Natural killer cell treated with Interleukin-12 subunit alpha and Interleukin-12 subunit beta and Interleukin-15 and Interleukin-18, amount 100 ng/mL, for 72 hours (primary cell): Measurements from ENCODE around the gene CTIF. TPM values are rescaled to one million over a fixed set of nuclear protein-coding genes. Genes with fewer than 3 reads are reported as not detected.
A peak's percentile ranks its signal among the peaks of the same experiment; 100 is the strongest.

Experiments
- ATAC-seq, 2 donors: fragments of 150-1000 bp; cut with Tn5 transposase in 1 of 2; sonication (Bioruptor Pico), chemical (Tn5 transposase) in 1 of 2; 2 replicates each; pipeline ENCODE4 v1.10.0; 2021
- DNase-seq: peaks from one replicate; pipeline ENCODE4 v3.0.0; 2022; ENCODE audit warnings: low spot score
- H3K27ac Mint-ChIP-seq, 2 donors: 1 replicate in 1 of 2; 2 replicates in 1 of 2; pipeline ENCODE4 v1.8.0; 2022; ENCODE audit warnings: mixed read lengths in 2 of 2, mild to moderate bottlenecking in 1 of 2, moderate library complexity in 1 of 2
- H3K27me3 Mint-ChIP-seq, 2 donors: 1 replicate in 1 of 2; 2 replicates in 1 of 2; pipeline ENCODE4 v1.8.0; 2022; ENCODE audit warnings: mixed read lengths in 2 of 2
- H3K36me3 Mint-ChIP-seq: one replicate; pipeline ENCODE4 v1.8.0; 2022; ENCODE audit warnings: mixed read lengths
- H3K4me1 Mint-ChIP-seq, 2 donors: 1 replicate in 1 of 2; 2 replicates in 1 of 2; pipeline ENCODE4 v1.8.0; 2022; ENCODE audit warnings: low read depth in 2 of 2, mixed read lengths in 2 of 2, mild to moderate bottlenecking in 1 of 2
- H3K4me3 Mint-ChIP-seq: one replicate; pipeline ENCODE4 v1.8.0; 2022; ENCODE audit warnings: mixed read lengths
- H3K9me3 Mint-ChIP-seq: 2 replicates; pipeline ENCODE4 v1.8.0; 2022; ENCODE audit warnings: mixed read lengths
- total RNA-seq, 2 donors: library from RNA; stranded (reverse); gene quantifications; one replicate each; pipeline ENCODE4 v1.2.3, GENCODE V29; 2022

The CTIF gene
- total RNA-seq, 2 donors from 2014 or later, result 8.4 to 13.0 TPM

DNA sequence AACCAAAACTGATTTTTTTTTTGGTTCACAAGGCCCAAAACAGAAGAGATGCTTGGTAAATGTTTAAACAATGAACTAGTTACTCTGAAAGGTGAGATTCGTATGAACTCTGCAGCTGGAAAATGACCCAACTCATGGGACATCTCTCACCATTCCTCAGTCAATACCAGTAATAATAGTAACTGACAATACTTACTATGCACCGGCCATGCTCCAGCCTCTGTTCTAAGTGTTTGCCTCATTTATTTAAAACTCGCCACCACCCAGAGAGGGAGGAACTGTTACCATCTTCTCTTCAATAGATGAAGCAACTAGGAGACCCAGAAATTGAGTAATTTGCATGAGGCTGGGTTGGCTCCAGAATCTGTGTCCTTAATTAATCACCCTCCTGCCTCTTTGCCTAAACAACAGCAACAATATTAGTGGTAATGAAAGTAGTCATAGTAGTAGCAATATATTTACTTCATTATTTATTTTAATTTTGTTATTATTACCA, 130.4 kb downstream of the CTIF start:
- H3K36me3 Mint-ChIP-seq, result peaks cover 16% of the 10 kb centered on the region
- no peak overlapping the region for H3K4me3 Mint-ChIP-seq
- DNase-seq, result no peak
- no peaks in the 10 kb centered on the region for H3K4me1 Mint-ChIP-seq
- peaks cover 5% of the 10 kb centered on the region for H3K9me3 Mint-ChIP-seq
- ATAC-seq, result no peak
- H3K27me3 Mint-ChIP-seq, result no peaks in the 10 kb centered on the region
- H3K27ac Mint-ChIP-seq, result no peak overlapping the region

DNA sequence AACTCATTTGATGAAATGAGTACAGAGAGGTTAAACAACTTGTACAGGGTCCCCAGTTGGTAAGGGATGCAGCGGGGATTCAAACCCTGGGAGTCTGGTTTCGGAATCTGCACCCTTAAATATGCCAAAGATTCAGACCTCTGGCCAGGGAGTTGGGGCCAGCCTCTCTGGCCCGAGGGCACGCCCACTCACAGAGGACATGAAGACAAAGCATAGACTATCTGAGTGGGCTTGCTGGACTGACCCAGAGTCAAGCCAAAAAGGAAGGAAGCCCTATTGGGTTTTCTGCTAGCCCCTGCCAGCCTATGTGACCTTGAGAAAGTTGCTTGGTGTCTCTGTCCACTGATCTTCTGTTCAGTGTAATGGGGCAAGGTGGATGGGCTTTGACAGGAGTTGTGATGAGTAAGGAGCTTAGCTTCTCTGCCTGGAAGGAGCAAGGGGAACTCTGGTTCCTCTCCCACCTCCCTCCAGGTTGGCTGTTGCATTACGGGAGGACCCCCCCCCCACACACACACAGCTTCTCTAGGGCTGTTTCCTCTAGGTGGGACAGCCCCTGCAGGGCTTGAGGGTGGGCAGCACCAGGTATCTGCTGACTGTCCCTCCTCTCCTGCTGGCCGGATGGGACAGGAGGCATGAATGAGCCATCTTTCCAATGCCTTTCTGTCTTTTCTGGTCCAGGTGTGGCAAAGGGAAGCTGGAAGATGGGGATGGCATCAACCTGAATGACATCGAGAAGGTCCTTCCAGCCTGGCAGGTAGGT, 131.3 kb downstream of the CTIF start:
- H3K4me3 Mint-ChIP-seq, result no peak overlapping the region
- ATAC-seq (no peak), DNase-seq (no peak)
- H3K27ac Mint-ChIP-seq, result no peak overlapping the region
- H3K4me1 Mint-ChIP-seq, result no peaks in the 10 kb centered on the region
- H3K9me3 Mint-ChIP-seq, result peaks cover 5% of the 10 kb centered on the region
- no peaks in the 10 kb centered on the region for H3K27me3 Mint-ChIP-seq
- H3K36me3 Mint-ChIP-seq, result peaks cover 16% of the 10 kb centered on the region

DNA sequence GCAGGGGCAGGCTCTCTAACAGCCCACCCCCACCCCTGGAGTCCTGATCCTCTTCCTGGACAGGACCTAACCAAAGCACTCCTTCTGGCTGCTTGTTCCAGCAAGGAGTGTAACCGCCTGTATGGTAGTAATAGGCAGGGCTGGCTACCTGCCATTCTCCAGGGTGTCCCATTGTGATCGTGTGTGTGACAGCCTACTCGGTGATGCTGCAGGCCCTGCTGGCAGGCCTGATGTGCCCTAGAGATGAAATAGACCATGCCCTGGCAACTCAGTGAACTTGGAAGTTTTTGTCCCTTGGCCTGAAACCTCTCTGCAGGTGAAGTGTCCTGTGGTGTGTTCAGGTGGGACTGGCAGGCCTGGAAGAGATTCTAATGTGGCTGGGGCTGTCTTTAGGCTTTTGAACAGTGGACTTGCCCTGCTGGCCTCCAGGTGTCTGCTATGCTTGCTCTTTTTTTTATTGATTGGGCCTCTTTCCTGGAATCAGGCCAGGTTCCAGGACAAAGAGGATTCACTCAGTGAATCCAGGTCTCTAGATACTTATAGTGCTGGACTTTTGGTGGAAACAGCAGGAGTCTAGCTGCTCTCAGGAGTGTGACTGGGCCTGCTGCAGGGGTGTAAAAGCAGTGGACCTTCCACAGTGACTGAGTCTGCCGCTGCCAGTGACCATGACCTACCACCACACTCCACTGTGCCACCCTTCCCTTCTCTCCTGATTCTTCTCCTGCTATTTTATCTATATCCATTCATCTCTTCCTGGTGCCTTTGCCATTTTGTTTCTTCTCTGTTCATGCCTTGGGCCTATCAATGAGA, 132.1 kb downstream of the CTIF start:
- peaks cover 11% of the 10 kb centered on the region for H3K36me3 Mint-ChIP-seq
- peaks cover 5% of the 10 kb centered on the region for H3K9me3 Mint-ChIP-seq
- DNase-seq, result no peak
- no peak for ATAC-seq
- no peaks in the 10 kb centered on the region for H3K4me1 Mint-ChIP-seq
- H3K27me3 Mint-ChIP-seq, result no peaks in the 10 kb centered on the region
- no peak overlapping the region for H3K27ac Mint-ChIP-seq
- no peak overlapping the region for H3K4me3 Mint-ChIP-seq

DNA sequence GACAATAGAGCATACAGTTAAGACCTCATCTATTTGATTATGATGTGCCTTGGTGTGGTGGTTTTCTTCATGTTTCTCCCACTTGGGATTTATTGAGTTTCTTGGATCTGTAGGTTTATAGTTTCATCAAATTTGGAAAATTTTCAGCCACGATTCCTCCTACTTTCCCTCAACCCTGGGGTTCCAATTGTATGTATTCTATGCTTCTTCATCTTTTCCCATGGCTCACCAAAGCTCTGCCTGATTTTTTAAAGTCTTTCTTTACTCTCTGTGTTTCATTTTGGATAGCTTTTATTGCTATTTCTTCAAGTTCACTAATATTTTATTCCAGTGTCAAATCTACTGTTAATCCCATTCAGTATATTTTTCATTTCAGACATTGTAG, 132.7 kb downstream of the CTIF start:
- no peak for ATAC-seq
- no peak overlapping the region for H3K27ac Mint-ChIP-seq
- no peaks in the 10 kb centered on the region for H3K27me3 Mint-ChIP-seq
- H3K4me3 Mint-ChIP-seq, result no peak overlapping the region
- H3K9me3 Mint-ChIP-seq, result peaks cover 5% of the 10 kb centered on the region
- H3K36me3 Mint-ChIP-seq, result peaks cover 7% of the 10 kb centered on the region
- H3K4me1 Mint-ChIP-seq, result no peaks in the 10 kb centered on the region
- no peak for DNase-seq

DNA sequence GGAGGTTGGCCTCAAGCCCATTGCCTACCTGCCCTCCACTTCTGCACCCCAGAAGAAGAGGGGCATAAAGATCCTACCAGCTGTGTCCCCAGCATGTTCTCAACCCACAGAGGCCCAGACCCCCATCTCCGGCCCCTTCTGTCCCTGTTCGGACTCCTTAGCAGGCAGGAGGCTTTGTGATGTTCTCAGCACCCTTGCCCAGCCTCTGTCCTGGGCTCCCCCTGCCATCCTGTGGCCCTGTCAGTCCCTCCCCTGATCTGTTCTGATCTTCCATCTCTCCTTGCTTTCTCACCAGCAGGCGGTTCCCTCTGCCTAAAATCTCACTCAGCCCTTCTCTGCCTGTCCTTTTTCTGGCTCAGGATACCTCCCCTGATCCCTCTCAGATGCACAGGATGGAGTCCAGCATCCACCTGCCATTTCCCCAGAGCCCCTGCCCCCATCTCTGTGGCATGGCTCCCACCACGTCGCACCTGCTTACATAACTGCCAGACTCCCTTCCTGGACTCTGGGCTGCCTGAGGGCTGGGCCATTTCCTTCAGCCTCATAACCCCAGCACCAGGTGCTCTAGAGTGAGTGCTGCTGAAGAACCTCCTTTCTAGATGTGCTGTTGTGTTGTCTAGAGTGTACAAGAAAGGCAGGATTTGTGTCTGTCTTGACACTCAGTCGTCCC, 134.0 kb downstream of the CTIF start:
- H3K27me3 Mint-ChIP-seq, result no peaks in the 10 kb centered on the region
- no peak overlapping the region for H3K27ac Mint-ChIP-seq
- no peaks in the 10 kb centered on the region for H3K4me1 Mint-ChIP-seq
- H3K36me3 Mint-ChIP-seq, result peaks cover 7% of the 10 kb centered on the region
- no peak for ATAC-seq
- H3K9me3 Mint-ChIP-seq, result peaks cover 5% of the 10 kb centered on the region
- peak; percentile 18 for DNase-seq
- H3K4me3 Mint-ChIP-seq, result no peak overlapping the region

DNA sequence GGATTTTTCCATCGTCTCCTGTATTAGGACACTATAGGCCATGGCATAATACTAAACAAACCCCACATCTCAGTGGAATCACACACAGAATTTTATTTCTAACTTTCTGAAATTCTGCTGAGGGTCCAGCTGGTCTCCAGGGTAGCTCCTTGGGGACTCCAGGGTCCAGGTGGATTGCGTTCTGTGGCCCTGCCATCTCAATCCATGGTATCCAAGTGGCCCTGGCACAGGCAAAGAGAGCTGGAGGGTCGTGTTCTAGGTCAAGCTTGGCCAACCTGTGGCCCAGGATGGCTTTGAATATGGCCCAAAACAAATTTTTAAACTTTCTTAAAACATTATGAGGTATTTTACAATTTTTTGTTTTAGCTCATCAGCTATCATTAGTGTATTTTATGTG, 134.6 kb downstream of the CTIF start:
- Mint-ChIP-seq H3K4me3 (no peak overlapping the region), H3K27me3 (no peaks in the 10 kb centered on the region), H3K4me1 (no peaks in the 10 kb centered on the region), H3K36me3 (peaks cover 7% of the 10 kb centered on the region), H3K27ac (no peak overlapping the region), H3K9me3 (peaks cover 5% of the 10 kb centered on the region)
- peak; percentile 34 for DNase-seq
- ATAC-seq, result no peak

DNA sequence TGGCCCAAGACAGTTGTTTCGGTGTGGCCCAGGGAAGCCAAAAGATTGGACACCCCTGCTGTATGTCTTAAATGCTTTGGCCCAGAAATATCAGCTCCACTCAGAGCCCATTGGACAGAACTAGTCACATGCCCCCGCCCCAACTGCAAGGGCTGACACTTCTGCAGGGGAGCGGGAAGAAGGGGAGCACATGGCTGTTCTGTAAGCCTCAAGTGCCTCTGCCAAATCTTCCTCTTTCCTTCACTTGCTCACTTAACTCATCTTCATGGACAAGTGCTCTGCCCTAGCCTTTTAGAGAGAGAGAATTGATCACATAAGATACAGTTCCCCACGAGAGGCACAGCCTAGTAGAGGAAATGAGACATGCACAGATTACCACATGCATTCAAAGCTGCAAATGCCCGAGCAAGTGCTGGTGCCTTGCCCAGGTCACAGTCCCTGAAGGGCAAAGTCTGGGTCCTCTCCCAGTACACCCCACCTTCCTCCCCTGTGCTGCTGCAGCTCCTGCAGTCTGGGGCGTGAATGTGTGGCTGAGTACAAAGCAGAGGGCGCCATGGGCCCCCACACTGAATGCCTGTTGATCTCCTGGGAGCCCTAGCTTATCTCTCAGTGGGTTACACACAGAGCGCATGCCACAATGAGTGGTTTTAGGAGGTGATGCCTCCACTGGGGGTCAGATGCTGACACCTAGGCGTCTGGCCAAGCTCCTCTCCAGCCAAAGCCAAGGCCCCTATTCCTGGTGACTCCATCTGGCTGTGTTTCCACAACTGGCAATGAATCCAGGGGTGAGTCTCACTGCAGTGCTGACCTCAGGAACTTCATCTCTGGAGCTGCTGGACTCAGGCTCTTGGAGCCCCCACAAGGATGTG, 135.3 kb downstream of the CTIF start:
- Mint-ChIP-seq H3K4me3 (no peak overlapping the region), H3K27me3 (no peaks in the 10 kb centered on the region), H3K9me3 (peaks cover 5% of the 10 kb centered on the region), H3K36me3 (peaks cover 7% of the 10 kb centered on the region), H3K4me1 (no peaks in the 10 kb centered on the region), H3K27ac (no peak overlapping the region)
- peak; percentile 51 for DNase-seq
- no peak for ATAC-seq

DNA sequence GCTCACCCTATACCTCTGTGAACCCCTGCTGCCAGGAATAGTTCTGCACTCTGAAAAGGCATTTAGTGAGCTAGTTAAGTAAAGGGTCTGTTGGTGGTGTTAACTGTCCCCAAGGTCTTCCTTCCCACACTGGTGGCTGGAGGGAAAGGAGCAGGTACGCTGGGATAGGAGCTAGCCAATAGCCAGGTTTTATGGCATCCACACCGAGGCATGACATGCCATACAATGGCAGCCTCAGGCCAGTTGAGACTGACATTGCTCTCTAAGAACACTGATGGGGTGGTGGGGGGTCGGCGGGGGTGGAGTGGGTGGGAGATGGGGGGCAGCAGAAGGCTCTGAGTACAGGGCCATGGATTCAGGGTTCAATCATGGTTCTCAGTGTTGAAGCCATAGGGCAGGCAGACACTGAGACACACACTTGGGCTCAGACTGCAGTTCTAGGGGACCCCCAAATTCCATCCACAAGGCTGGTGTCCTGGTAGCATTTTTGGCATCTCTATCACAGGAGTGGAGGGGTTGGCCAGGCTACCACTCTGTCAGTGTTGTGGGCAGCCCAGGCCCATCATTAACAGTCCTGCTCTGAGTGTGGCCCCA, 136.0 kb downstream of the CTIF start:
- no peak overlapping the region for H3K27ac Mint-ChIP-seq
- H3K9me3 Mint-ChIP-seq, result peaks cover 5% of the 10 kb centered on the region
- peak; percentile 4 to 7 for ATAC-seq
- no peak overlapping the region for H3K4me3 Mint-ChIP-seq
- DNase-seq, result no peak
- no peaks in the 10 kb centered on the region for H3K4me1 Mint-ChIP-seq
- peaks cover 7% of the 10 kb centered on the region for H3K36me3 Mint-ChIP-seq
- no peaks in the 10 kb centered on the region for H3K27me3 Mint-ChIP-seq

DNA sequence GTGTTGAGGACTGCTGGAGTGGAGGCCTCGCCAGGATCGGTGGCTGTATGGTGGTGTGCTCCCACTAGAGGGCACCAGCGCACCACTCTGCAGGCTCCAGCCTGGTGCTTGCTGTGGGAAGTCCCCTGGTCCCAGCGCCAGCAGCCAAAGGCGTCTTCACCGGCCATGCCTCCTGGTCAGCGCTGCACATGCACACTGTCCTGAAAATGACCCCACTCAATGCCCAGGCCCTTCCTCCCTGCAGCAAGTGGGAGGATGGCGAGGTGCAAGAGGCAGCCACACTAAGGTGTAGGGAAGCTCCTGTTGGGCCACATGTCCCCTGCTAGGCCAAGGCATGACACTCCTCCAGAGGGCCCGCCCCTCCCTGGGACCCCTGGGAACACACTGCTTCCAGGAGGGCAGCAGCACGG, 136.5 kb downstream of the CTIF start:
- Mint-ChIP-seq H3K9me3 (peaks cover 5% of the 10 kb centered on the region), H3K27me3 (no peaks in the 10 kb centered on the region), H3K4me3 (no peak overlapping the region), H3K4me1 (no peaks in the 10 kb centered on the region), H3K27ac (no peak overlapping the region), H3K36me3 (peaks cover 7% of the 10 kb centered on the region)
- DNase-seq, result peak; percentile 88
- peak; percentile 91 to 95 for ATAC-seq

DNA sequence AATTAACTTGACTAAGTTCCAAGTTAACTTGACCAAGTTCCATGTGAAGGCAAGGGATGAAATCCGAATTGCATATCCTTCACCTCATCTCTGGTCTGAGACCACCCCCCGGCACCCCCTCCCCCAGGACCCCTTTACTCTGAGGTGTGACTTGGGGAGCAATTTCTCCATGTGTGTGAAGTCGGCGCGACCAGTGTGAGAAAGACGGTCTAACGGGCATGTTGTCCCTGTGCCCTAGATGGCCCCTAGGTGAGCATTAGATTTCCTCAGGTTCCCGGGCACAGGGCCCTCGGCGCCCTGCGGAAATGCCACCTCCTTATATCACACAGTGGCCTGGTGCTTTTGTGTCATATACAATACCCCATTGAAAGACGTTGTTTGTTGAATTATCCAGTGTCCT, 137.1 kb downstream of the CTIF start:
- H3K36me3 Mint-ChIP-seq, result peaks cover 7% of the 10 kb centered on the region
- ATAC-seq (no peak), DNase-seq (peak; percentile 18)
- H3K9me3 Mint-ChIP-seq, result peaks cover 5% of the 10 kb centered on the region
- H3K27me3 Mint-ChIP-seq, result no peaks in the 10 kb centered on the region
- no peak overlapping the region for H3K4me3 Mint-ChIP-seq
- no peak overlapping the region for H3K27ac Mint-ChIP-seq
- no peaks in the 10 kb centered on the region for H3K4me1 Mint-ChIP-seq

DNA sequence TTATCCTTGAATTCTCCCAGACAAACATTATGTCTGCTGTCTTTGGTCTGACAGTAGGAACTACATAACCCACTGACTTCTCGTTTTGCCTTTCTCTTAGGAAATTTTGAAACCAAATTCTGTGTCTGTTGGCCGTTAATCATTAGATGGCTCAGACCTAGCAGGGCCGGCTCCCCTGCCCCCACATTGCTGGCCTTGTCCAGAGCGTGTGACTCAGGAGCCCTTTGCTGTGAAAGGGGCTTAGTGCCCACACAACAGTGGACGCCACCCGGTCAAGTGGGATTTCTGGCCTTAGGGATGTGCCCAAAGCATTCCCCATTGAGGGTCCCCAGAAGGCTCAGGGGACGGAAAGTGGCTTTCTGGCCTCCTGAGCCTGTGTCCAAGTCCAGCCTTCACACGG, 137.5 kb downstream of the CTIF start:
- no peak overlapping the region for H3K27ac Mint-ChIP-seq
- ATAC-seq (no peak), DNase-seq (no peak)
- peaks cover 6% of the 10 kb centered on the region for H3K36me3 Mint-ChIP-seq
- no peak overlapping the region for H3K4me3 Mint-ChIP-seq
- H3K27me3 Mint-ChIP-seq, result no peaks in the 10 kb centered on the region
- peaks cover 4% of the 10 kb centered on the region for H3K9me3 Mint-ChIP-seq
- H3K4me1 Mint-ChIP-seq, result no peaks in the 10 kb centered on the region

DNA sequence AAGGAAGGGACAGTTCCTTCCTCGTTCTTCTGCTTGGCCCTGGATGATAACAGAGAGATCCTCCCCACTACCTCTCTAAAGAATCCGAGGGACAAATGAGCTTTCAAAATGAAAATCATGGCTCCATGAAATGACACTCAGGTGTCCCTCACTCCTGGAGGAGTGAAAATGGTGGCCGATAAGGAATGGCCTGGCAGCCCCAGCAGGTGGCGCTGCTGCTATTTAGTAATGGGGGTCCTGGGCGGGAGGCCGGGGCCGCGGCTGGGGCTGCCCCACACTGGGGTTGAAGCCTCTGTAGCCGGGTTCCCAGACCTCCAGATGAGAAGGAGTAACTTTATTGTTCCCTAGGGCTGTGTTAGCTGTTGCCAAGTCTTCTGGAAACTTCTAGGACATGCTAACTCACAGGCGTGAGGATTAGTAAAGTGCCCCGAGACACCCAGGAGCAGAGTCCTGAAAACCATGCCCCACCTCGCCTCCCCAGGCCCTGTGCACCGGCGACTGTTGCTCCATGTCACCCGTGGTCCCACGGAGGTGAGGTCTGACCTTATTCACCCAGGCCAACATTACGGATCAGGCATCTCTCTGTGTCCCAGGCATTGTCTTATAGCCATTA, 138.0 kb downstream of the CTIF start:
- H3K4me3 Mint-ChIP-seq, result no peak overlapping the region
- no peak overlapping the region for H3K27ac Mint-ChIP-seq
- no peaks in the 10 kb centered on the region for H3K27me3 Mint-ChIP-seq
- no peaks in the 10 kb centered on the region for H3K9me3 Mint-ChIP-seq
- ATAC-seq (peak; percentile 58 to 61), DNase-seq (peak; percentile 75)
- H3K36me3 Mint-ChIP-seq, result peaks cover under 1% of the 10 kb centered on the region
- H3K4me1 Mint-ChIP-seq, result no peaks in the 10 kb centered on the region
